ENCODE data around the gene IFNGR2. TPM values are rescaled to one million over a fixed set of nuclear protein-coding genes. Genes with fewer than 3 reads are reported as not detected.
"Not testable (repeated sequence)": the region's sequence is repeated elsewhere in the genome, so short reads cannot be mapped to it uniquely, and the experiment has no call there.

The IFNGR2 gene
- total and polyA plus RNA-seq, 2 experiments from 2014 or later: 21.9 to 29.4 TPM

GRCh38 chr21:33446620-33447019 lies 43.4 kb downstream of the IFNGR2 start:
- H3K27ac Mint-ChIP-seq; H3K36me3 ChIP-seq (ENCODE audit: insufficient read depth); H3K4me1 Mint-ChIP-seq; H3K79me2 ChIP-seq (replicated peaks; ENCODE audit: insufficient read depth); H3K27me3 Mint-ChIP-seq (ENCODE audit: insufficient read depth, low read depth, poor library complexity); H3K9me2 ChIP-seq (ENCODE audit: insufficient read depth); H3K4me1 ChIP-seq (ENCODE audit: insufficient read depth); H3K36me3 Mint-ChIP-seq (ENCODE audit: low read depth); H3K4me3 Mint-ChIP-seq; H3K27ac ChIP-seq (ENCODE audit: low read depth); H3K27me3 ChIP-seq (ENCODE audit: insufficient read depth); ATAC-seq; H3K4me2 ChIP-seq; H4K20me1 ChIP-seq (replicated peaks; ENCODE audit: insufficient read depth); DNase-seq (ENCODE audit: low spot score); H3K9me3 Mint-ChIP-seq; H3F3A ChIP-seq (replicated peaks; ENCODE audit: low read depth); H3K4me3 ChIP-seq; H2AFZ ChIP-seq: not testable (repeated sequence)

GRCh38 chr21:33449616-33450015 lies 46.4 kb downstream of the IFNGR2 start:
- Histone ChIP-seq H3K79me2 (replicated peaks; ENCODE audit: insufficient read depth) (no peaks in the 10 kb centered on the region), H3K4me3 (no peak overlapping the region), H3K36me3 (ENCODE audit: insufficient read depth) (no peaks in the 10 kb centered on the region; the same call in 1 of the 2 replicates), H3K27me3 (ENCODE audit: insufficient read depth) (no peaks in the 10 kb centered on the region), H3K4me2 (no peak overlapping the region), H3F3A (replicated peaks; ENCODE audit: low read depth) (no peaks in the 10 kb centered on the region), H3K27ac (ENCODE audit: low read depth) (no peak overlapping the region), H3K9me2 (ENCODE audit: insufficient read depth) (no peaks in the 10 kb centered on the region), H2AFZ (no peak overlapping the region), H3K4me1 (ENCODE audit: insufficient read depth) (no peaks in the 10 kb centered on the region), H4K20me1 (replicated peaks; ENCODE audit: insufficient read depth) (peaks cover 4% of the 10 kb centered on the region; the same call in 1 of the 2 replicates)
- no peaks in the 10 kb centered on the region for H3K9me3 Mint-ChIP-seq
- H3K27ac Mint-ChIP-seq: no peak overlapping the region
- ATAC-seq (no peak), DNase-seq (ENCODE audit: low spot score) (no peak)
- no peak overlapping the region for H3K4me3 Mint-ChIP-seq
- peaks cover 5% of the 10 kb centered on the region; the same call in 1 of the 3 replicates for H3K36me3 Mint-ChIP-seq (ENCODE audit: low read depth)
- no peaks in the 10 kb centered on the region for H3K4me1 Mint-ChIP-seq
- no peaks in the 10 kb centered on the region for H3K27me3 Mint-ChIP-seq (ENCODE audit: insufficient read depth, low read depth, poor library complexity)
- TF ChIP-seq JUNB (IDR thresholded peaks at IDR 0.05; ENCODE audit: unreplicated experiment): no peak
- TF ChIP-seq STAT1 (IDR thresholded peaks at IDR 0.05; ENCODE audit: unreplicated experiment): no peak
- TF ChIP-seq ZNF331 (CRISPR knock-in tag; IDR thresholded peaks at IDR 0.05; ENCODE audit: low read depth): no peak
- no peak for TF ChIP-seq ZNF462 (CRISPR knock-in tag; IDR thresholded peaks at IDR 0.05)
- TF ChIP-seq NANOG (IDR thresholded peaks at IDR 0.05; ENCODE audit: borderline replicate concordance): no peak
- TF ChIP-seq CTCF (conservative IDR thresholded peaks at IDR 0.05; ENCODE audit: low read depth in 2 of 2): no peak
- no peak for TF ChIP-seq ZNF114 (CRISPR knock-in tag; IDR thresholded peaks at IDR 0.05)
- no peak for TF ChIP-seq EZH2 (IDR thresholded peaks at IDR 0.05; ENCODE audit: low read depth, unreplicated experiment)
- no peak for TF ChIP-seq CREB1 (CRISPR knock-in tag; IDR thresholded peaks at IDR 0.05; ENCODE audit: low read depth)
- no peak for TF ChIP-seq REST (IDR thresholded peaks at IDR 0.05; ENCODE audit: unreplicated experiment)
- no peak for TF ChIP-seq POLR2AphosphoS5 (IDR thresholded peaks at IDR 0.05; ENCODE audit: low read depth)
